Endothelial cell (in vitro differentiated cells): Measurements from ENCODE around the gene SLC29A3. TPM values are rescaled to one million over a fixed set of nuclear protein-coding genes. Genes with fewer than 3 reads are reported as not detected.

Source experiments
- DNase-seq: peaks from one replicate; pipeline ENCODE4 v3.0.0; 2021; ENCODE audit warnings: low spot score
- H3K27ac Mint-ChIP-seq: one replicate; pipeline ENCODE4 v1.8.0; 2021; ENCODE audit warnings: mixed read lengths, inconsistent platforms; ENCODE audit not compliant: unreplicated experiment
- H3K27me3 Mint-ChIP-seq: one replicate; pipeline ENCODE4 v1.8.0; 2021; ENCODE audit warnings: mild to moderate bottlenecking, moderate library complexity, mixed read lengths, inconsistent platforms; ENCODE audit not compliant: unreplicated experiment
- H3K36me3 Mint-ChIP-seq: one replicate; pipeline ENCODE4 v1.8.0; 2021; ENCODE audit warnings: mild to moderate bottlenecking, low read depth, mixed read lengths, inconsistent platforms; ENCODE audit not compliant: unreplicated experiment
- H3K4me1 Mint-ChIP-seq: one replicate; pipeline ENCODE4 v1.8.0; 2021; ENCODE audit warnings: mild to moderate bottlenecking, mixed read lengths, inconsistent platforms; ENCODE audit not compliant: unreplicated experiment
- H3K4me3 Mint-ChIP-seq: one replicate; pipeline ENCODE4 v1.8.0; 2021; ENCODE audit warnings: mild to moderate bottlenecking, mixed read lengths, inconsistent platforms; ENCODE audit not compliant: unreplicated experiment
- H3K9me3 Mint-ChIP-seq: one replicate; pipeline ENCODE4 v1.8.0; 2021; ENCODE audit warnings: mixed read lengths, inconsistent platforms; ENCODE audit not compliant: unreplicated experiment
- total RNA-seq: library from RNA; stranded (reverse); fragmentation: NEBNext Ultra II Directional; extraction: Animal tissue kit (Norgen Biotek cat#: 25700); gene quantifications from one replicate; pipeline ENCODE4 v1.2.1, GENCODE V29; 2021; ENCODE audit not compliant: unreplicated experiment
- TF ChIP-seq, protein P1 (sequence below): fragments of 200-600 bp; sonication (generic); IDR thresholded peaks from one replicate; pipeline ENCODE4 v1.5.0; 2021; ENCODE audit warnings: antibody characterized with exemption; ENCODE audit not compliant: unreplicated experiment

SLC29A3 gene
- total RNA-seq, 1 donor from 2014 or later = 11.7 TPM

- DNase-seq = no peak
- Mint-ChIP-seq H3K27ac (no peak overlapping the region), H3K27me3 (peaks cover 1% of the 10 kb centered on the region), H3K4me1 (peaks cover 24% of the 10 kb centered on the region), H3K9me3 (no peaks in the 10 kb centered on the region), H3K4me3 (no peak overlapping the region), H3K36me3 (no peaks in the 10 kb centered on the region)
- TF ChIP-seq, protein P1, sequence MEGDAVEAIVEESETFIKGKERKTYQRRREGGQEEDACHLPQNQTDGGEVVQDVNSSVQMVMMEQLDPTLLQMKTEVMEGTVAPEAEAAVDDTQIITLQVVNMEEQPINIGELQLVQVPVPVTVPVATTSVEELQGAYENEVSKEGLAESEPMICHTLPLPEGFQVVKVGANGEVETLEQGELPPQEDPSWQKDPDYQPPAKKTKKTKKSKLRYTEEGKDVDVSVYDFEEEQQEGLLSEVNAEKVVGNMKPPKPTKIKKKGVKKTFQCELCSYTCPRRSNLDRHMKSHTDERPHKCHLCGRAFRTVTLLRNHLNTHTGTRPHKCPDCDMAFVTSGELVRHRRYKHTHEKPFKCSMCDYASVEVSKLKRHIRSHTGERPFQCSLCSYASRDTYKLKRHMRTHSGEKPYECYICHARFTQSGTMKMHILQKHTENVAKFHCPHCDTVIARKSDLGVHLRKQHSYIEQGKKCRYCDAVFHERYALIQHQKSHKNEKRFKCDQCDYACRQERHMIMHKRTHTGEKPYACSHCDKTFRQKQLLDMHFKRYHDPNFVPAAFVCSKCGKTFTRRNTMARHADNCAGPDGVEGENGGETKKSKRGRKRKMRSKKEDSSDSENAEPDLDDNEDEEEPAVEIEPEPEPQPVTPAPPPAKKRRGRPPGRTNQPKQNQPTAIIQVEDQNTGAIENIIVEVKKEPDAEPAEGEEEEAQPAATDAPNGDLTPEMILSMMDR = no peak
Observed at GRCh38 chr10:71344154-71344925, 25.3 kb downstream of the SLC29A3 start.

- Mint-ChIP-seq H3K4me1 (peaks cover 23% of the 10 kb centered on the region), H3K4me3 (no peak overlapping the region), H3K27ac (no peak overlapping the region), H3K36me3 (peaks cover 5% of the 10 kb centered on the region), H3K9me3 (no peaks in the 10 kb centered on the region), H3K27me3 (peaks cover 5% of the 10 kb centered on the region)
- no peak for DNase-seq
- TF ChIP-seq, protein P1 = no peak
Observed at GRCh38 chr10:71344993-71345480, 26.0 kb downstream of the SLC29A3 start.

DNA sequence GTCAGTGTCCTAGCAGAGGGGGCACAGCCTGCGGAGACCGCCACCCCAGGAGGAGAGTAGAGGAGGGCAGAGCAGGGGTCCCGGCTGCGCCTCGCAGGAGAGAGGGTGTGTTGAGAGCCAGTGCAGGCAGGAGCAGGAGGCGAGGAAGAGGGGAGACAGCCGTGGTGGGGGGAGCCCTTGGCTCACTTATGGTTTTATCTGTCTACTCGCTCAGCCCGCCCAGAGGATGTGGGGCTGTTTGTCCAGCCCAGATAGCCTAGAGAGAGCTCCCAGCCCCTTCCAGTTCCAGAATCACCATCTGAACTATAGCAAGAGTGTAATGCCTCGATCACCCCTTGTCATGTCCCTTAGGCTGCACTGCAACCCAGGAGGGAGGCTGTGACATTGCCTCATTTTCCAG is 26.6 kb downstream of the SLC29A3 start:
- peaks cover 5% of the 10 kb centered on the region for H3K36me3 Mint-ChIP-seq
- no peaks in the 10 kb centered on the region for H3K9me3 Mint-ChIP-seq
- H3K4me1 Mint-ChIP-seq = peaks cover 20% of the 10 kb centered on the region
- peaks cover 5% of the 10 kb centered on the region for H3K27me3 Mint-ChIP-seq
- H3K4me3 Mint-ChIP-seq = no peak overlapping the region
- DNase-seq = no peak
- TF ChIP-seq, protein P1 = no peak
- H3K27ac Mint-ChIP-seq = no peak overlapping the region

- Mint-ChIP-seq H3K4me1 (peaks cover 14% of the 10 kb centered on the region), H3K9me3 (no peaks in the 10 kb centered on the region), H3K27me3 (peaks cover 5% of the 10 kb centered on the region), H3K27ac (no peak overlapping the region), H3K4me3 (no peak overlapping the region), H3K36me3 (peaks cover 5% of the 10 kb centered on the region)
- DNase-seq = no peak
- TF ChIP-seq, protein P1 = no peak
Observed at GRCh38 chr10:71346731-71347130, 27.7 kb downstream of the SLC29A3 start.
